ENCODE measurements around the gene SLC51B.

DNA sequence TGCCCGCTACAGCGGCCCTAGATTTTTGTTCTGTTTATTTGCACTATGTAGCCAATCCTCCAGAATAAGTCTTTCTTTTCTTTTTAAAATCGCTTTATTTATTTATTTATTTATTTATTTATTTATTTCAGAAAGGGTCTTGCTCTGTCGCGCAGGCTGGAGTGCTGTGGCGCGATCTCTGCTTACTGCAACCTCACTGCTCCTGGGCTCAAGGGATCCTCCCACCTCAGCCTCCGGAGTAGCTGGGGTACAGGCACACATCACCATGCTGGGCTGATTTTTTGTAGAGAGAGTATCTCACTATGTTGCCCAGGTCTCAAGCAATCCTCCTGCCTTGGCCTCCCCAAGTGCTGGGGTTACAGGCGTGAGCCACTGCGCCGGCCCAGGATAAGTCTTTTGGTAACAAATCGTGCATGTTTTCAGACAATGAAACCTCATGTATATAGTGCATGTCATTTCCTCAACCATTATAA, 15.4 kb upstream of the SLC51B start:
- TF ChIP-seq, protein P1, sequence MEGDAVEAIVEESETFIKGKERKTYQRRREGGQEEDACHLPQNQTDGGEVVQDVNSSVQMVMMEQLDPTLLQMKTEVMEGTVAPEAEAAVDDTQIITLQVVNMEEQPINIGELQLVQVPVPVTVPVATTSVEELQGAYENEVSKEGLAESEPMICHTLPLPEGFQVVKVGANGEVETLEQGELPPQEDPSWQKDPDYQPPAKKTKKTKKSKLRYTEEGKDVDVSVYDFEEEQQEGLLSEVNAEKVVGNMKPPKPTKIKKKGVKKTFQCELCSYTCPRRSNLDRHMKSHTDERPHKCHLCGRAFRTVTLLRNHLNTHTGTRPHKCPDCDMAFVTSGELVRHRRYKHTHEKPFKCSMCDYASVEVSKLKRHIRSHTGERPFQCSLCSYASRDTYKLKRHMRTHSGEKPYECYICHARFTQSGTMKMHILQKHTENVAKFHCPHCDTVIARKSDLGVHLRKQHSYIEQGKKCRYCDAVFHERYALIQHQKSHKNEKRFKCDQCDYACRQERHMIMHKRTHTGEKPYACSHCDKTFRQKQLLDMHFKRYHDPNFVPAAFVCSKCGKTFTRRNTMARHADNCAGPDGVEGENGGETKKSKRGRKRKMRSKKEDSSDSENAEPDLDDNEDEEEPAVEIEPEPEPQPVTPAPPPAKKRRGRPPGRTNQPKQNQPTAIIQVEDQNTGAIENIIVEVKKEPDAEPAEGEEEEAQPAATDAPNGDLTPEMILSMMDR (IDR thresholded peaks at IDR 0.05 in 4 of 5, conservative IDR thresholded peaks at IDR 0.05 in 1 of 5): no peak
- no peak for TF ChIP-seq POLR2A (IDR thresholded peaks at IDR 0.05)
